ENCODE data around the gene WDR4.
"Not testable (repeated sequence)": the region's sequence is repeated elsewhere in the genome, so short reads cannot be mapped to it uniquely, and the experiment has no call there.

The WDR4 gene

GRCh38 chr21:42878993-42879787 lies at the start of gene WDR4:
Gene WDR4 (minus strand): TSS chr21:42879539. CDS start chr21:42879495, 44 bp downstream.
- DNase-seq: peak; percentile 88

GRCh38 chr21:42927474-42928200 lies 48.3 kb upstream of the WDR4 start:
- not testable (repeated sequence) for DNase-seq

GRCh38 chr21:42925114-42925926 lies 46.0 kb upstream of the WDR4 start, which contains the start of gene ERVH48-1:
Gene ERVH48-1 (minus strand): TSS chr21:42925630. CDS start chr21:42919006, 6,624 bp downstream.
- DNase-seq: no peak

GRCh38 chr21:42924433-42924751 lies 45.1 kb upstream of the WDR4 start:
- no peak for DNase-seq

GRCh38 chr21:42923553-42924432 lies 44.5 kb upstream of the WDR4 start:
- peak; percentile 85 for DNase-seq

GRCh38 chr21:42922918-42923317 lies 43.6 kb upstream of the WDR4 start:
- DNase-seq: no peak

GRCh38 chr21:42921927-42922326 lies 42.6 kb upstream of the WDR4 start:
- DNase-seq: no peak

GRCh38 chr21:42918291-42918690 lies 39.0 kb upstream of the WDR4 start:
- DNase-seq: no peak

- no peak for DNase-seq
Measured at GRCh38 chr21:42913476-42913875, 34.1 kb upstream of the WDR4 start.

GRCh38 chr21:42911920-42912319 lies 32.6 kb upstream of the WDR4 start:
- not testable (repeated sequence) for DNase-seq

- DNase-seq: not testable (repeated sequence)
Measured at GRCh38 chr21:42908484-42908883, 29.1 kb upstream of the WDR4 start.

- no peak for DNase-seq
Measured at GRCh38 chr21:42906233-42906632, 26.9 kb upstream of the WDR4 start.

- no peak for DNase-seq
Measured at GRCh38 chr21:42905195-42905594, 25.9 kb upstream of the WDR4 start.

- DNase-seq: no peak
Measured at GRCh38 chr21:42903817-42904216, 24.5 kb upstream of the WDR4 start.

GRCh38 chr21:42900446-42900845 lies 21.1 kb upstream of the WDR4 start:
- no peak for DNase-seq

GRCh38 chr21:42892931-42893755 lies 13.8 kb upstream of the WDR4 start, which contains the start of gene NDUFV3:
Gene NDUFV3 (plus strand): TSS chr21:42893309. CDS start chr21:42893334, 25 bp downstream.
- DNase-seq: peak; percentile 96

- no peak for DNase-seq
Measured at GRCh38 chr21:42892582-42892930, 13.2 kb upstream of the WDR4 start.

- DNase-seq: no peak
Measured at GRCh38 chr21:42887326-42887725, 8.0 kb upstream of the WDR4 start.

GRCh38 chr21:42883921-42884320 lies 4.6 kb upstream of the WDR4 start:
- no peak for DNase-seq

GRCh38 chr21:42880352-42880751 lies 1.0 kb upstream of the WDR4 start:
- no peak for DNase-seq

- no peak for DNase-seq
Measured at GRCh38 chr21:42878678-42878992, 704 bp downstream of the WDR4 start.

- DNase-seq: not testable (repeated sequence)
Measured at GRCh38 chr21:42875811-42876210, 3.5 kb downstream of the WDR4 start.

Measured in NCI-H526 treated with DMSO at 0.1 percent for 48 hours (cell line).